HL-60 (cell line): ENCODE measurements around the gene VARS2.

ENCODE experiments used
- DNase-seq, 2 experiments: peaks; one replicate each; pipeline ENCODE4 v3.0.0-alpha.2; 2010 to 2020; ENCODE audit warnings: low read depth in 1 of 2, low spot score in 1 of 2
- H3K27ac ChIP-seq: fragments of 250-450 bp; sonication (Bioruptor Pico); replicated peaks from 2 replicates; pipeline ENCODE4 v1.5.1; 2020; ENCODE audit warnings: mild to moderate bottlenecking, moderate library complexity
- H3K27me3 ChIP-seq: fragments of 250-450 bp; sonication (Bioruptor Pico); 2 replicates; pipeline ENCODE4 v1.5.1; 2021; ENCODE audit warnings: mild to moderate bottlenecking, moderate library complexity; ENCODE audit not compliant: insufficient read depth, poor library complexity, severe bottlenecking
- H3K4me3 ChIP-seq: replicated peaks from 2 replicates; pipeline ENCODE4 v1.5.1; 2011; ENCODE audit warnings: mild to moderate bottlenecking, control low read depth, low read length; ENCODE audit not compliant: insufficient read depth
- GABPA ChIP-seq: IDR thresholded peaks from 2 replicates; pipeline ENCODE4 v1.6.1; 2012; ENCODE audit warnings: low read depth
- POLR2AphosphoS5 ChIP-seq: IDR thresholded peaks from 2 replicates; pipeline ENCODE4 v1.6.1; 2012; ENCODE audit warnings: low read depth
- REST ChIP-seq: IDR thresholded peaks from 2 replicates; pipeline ENCODE4 v1.6.1; 2012; ENCODE audit warnings: low read depth; ENCODE audit not compliant: insufficient replicate concordance
- SPI1 ChIP-seq: IDR thresholded peaks from 2 replicates; pipeline ENCODE4 v1.6.1; 2012; ENCODE audit warnings: low read depth, mild to moderate bottlenecking, borderline replicate concordance
- TF ChIP-seq, protein P1 (sequence below): IDR thresholded peaks from one replicate; pipeline ENCODE4 v1.5.1; 2011; ENCODE audit warnings: low read length, control low read depth, inconsistent platforms; ENCODE audit not compliant: insufficient read depth

The VARS2 gene

DNA sequence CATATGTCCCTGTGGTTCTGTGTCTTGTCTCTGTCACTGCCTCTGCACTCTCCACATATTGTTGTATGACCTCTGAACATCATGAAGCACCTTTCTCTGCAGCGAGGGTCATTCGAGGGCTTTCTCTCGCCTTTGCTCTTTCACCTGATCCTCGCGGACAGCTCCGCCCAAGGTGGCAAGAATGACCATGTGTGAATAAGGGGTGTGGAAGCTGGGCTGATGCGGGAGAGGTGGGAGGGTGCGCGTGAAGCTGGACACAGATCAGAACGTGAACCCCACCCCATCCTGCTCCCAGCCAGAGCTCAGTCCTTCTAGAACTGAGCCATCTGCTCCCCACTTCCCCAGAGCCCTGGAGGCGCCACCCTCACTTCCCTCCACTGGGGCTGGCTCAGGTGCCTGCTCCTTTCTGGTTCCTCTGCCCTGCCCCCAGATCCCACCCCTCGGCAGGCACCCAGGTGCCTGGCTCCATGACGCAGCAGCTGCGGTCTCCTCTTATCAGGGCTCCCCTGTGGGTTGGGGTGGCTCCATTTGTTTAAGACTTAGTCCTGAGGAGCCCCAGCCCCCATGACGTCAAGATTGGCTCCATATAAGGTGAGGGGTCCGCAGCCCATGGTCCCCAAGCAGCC is 26.4 kb downstream of the VARS2 start, which contains the start of gene MUCL3:
MUCL3 (plus strand) TSS at position 613 of the 626 bp plus-strand sequence. CDS start 27 bp downstream, outside the sequence.
- TF ChIP-seq SPI1 (no peak), POLR2AphosphoS5 (no peak), REST (no peak), GABPA (no peak)
- TF ChIP-seq, protein P1, sequence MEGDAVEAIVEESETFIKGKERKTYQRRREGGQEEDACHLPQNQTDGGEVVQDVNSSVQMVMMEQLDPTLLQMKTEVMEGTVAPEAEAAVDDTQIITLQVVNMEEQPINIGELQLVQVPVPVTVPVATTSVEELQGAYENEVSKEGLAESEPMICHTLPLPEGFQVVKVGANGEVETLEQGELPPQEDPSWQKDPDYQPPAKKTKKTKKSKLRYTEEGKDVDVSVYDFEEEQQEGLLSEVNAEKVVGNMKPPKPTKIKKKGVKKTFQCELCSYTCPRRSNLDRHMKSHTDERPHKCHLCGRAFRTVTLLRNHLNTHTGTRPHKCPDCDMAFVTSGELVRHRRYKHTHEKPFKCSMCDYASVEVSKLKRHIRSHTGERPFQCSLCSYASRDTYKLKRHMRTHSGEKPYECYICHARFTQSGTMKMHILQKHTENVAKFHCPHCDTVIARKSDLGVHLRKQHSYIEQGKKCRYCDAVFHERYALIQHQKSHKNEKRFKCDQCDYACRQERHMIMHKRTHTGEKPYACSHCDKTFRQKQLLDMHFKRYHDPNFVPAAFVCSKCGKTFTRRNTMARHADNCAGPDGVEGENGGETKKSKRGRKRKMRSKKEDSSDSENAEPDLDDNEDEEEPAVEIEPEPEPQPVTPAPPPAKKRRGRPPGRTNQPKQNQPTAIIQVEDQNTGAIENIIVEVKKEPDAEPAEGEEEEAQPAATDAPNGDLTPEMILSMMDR = no peak
- no peak for DNase-seq
- H3K27ac ChIP-seq = no peak within 1 kb of the TSS
- peaks cover 19% of the 10 kb centered on the region for H3K27me3 ChIP-seq
- no peak within 1 kb of the TSS for H3K4me3 ChIP-seq

DNA sequence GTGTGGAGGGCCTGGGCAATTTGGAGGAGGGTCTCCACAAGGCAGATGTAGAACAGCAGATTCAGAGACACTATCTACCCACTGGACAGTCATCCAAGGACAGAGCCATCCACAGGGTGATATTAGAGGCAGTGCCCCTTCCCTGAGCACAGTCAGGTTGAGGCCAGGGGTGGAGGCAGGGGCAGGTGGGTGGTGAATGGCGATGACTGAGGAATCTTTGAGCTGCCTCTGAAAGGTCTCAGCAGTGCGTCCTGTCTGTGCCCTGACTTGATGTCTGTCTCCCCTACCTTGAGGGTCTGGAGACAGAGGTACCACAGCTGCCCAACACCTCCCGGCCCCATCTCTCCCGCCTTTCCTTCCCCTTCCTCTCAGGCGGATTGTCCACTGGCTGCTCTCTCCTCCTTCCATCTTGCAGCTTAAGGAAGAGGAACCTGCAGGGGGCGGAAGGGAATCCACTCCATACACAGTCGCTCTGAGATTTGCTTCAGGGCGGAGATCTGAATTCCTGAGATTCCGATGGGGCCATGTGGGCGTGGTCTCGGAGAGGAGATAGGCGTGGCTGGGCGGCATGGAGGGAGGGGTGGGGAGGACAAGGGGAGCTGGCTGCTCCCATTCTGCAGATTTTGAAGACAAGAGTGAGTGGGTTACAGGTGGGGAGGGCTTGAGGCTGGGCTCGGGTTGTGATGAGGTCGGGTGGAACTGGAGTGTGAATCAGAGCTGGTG is 28.5 kb downstream of the VARS2 start:
- DNase-seq = peak in 1 of 2 experiments; percentile 12

GRCh38 chr6:30944051-30944450 is 30.0 kb downstream of the VARS2 start:
- no peak for TF ChIP-seq POLR2AphosphoS5
- no peak for TF ChIP-seq GABPA
- no peak for TF ChIP-seq SPI1
- TF ChIP-seq, protein P1 = no peak
- no peak for TF ChIP-seq REST
- H3K4me3 ChIP-seq = no peak overlapping the region
- no peak overlapping the region for H3K27ac ChIP-seq
- no peak for DNase-seq
- peaks cover 32% of the 10 kb centered on the region for H3K27me3 ChIP-seq

More for the DNA sequence above, 28.5 kb downstream of the VARS2 start:
- no peak overlapping the region for H3K4me3 ChIP-seq
- no peak overlapping the region for H3K27ac ChIP-seq
- H3K27me3 ChIP-seq = peaks cover 27% of the 10 kb centered on the region
- no peak for TF ChIP-seq SPI1

GRCh38 chr6:30945281-30945680 is 31.2 kb downstream of the VARS2 start:
- TF ChIP-seq POLR2AphosphoS5 = no peak
- TF ChIP-seq GABPA = no peak
- no peak for TF ChIP-seq REST
- no peak for TF ChIP-seq SPI1
- H3K27me3 ChIP-seq = peaks cover 32% of the 10 kb centered on the region
- DNase-seq = no peak

More at GRCh38 chr6:30945281-30945680, 31.2 kb downstream of the VARS2 start:
- H3K27ac ChIP-seq = no peak overlapping the region
- no peak overlapping the region for H3K4me3 ChIP-seq
